GM13977 (cell line): ENCODE measurements around the gene PEAK1.

Source experiments
- DNase-seq: peaks from one replicate; pipeline ENCODE4 v3.0.0; 2012; ENCODE audit warnings: low spot score
- CTCF ChIP-seq: IDR thresholded peaks from 2 replicates; pipeline ENCODE4 v1.5.1; 2012; ENCODE audit warnings: mild to moderate bottlenecking, control low read depth; ENCODE audit not compliant: insufficient read depth; ENCODE audit errors: extremely low read depth, missing control alignments
- in situ Hi-C: fragments of 300-500 bp; cut with MboI; formaldehyde crosslinking; loops from one replicate; pipeline ENCODE4 v1.12.0; 2022; ENCODE audit warnings: low sequenced_read_pairs, low pct_unique_long_range_greater_than_20kb, mixed read lengths, inconsistent platforms; ENCODE audit not compliant: unreplicated experiment

PEAK1 gene

GRCh38 chr15:77393471-77393840 lies 26.4 kb downstream of the PEAK1 start:
- TF ChIP-seq CTCF: no peak
- in situ Hi-C loops: no loop called here
- DNase-seq: no peak

- no peak for DNase-seq
- in situ Hi-C loops: no loop called here
- TF ChIP-seq CTCF: no peak
These were observed 27.0 kb downstream of the PEAK1 start for GRCh38 chr15:77392762-77393470.

GRCh38 chr15:77391372-77391951 lies 28.4 kb downstream of the PEAK1 start:
- no peak for TF ChIP-seq CTCF
- in situ Hi-C loops: no loop called here
- no peak for DNase-seq

GRCh38 chr15:77387365-77388105 lies 32.4 kb downstream of the PEAK1 start:
- TF ChIP-seq CTCF: no peak
- in situ Hi-C loops: no loop called here
- no peak for DNase-seq

GRCh38 chr15:77386626-77387025 lies 33.3 kb downstream of the PEAK1 start:
- in situ Hi-C loops: no loop called here
- TF ChIP-seq CTCF: no peak

GRCh38 chr15:77384589-77385359 lies 35.1 kb downstream of the PEAK1 start:
- DNase-seq: no peak
- TF ChIP-seq CTCF: no peak
- in situ Hi-C loops: no loop called here

More at GRCh38 chr15:77386626-77387025, 33.3 kb downstream of the PEAK1 start:
- DNase-seq: no peak
